ENCODE data around the gene ZNF24. TPM values are rescaled to one million over a fixed set of nuclear protein-coding genes. Genes with fewer than 3 reads are reported as not detected.

The ZNF24 gene
- total RNA-seq, 4 donors from 2014 or later = 12.7 to 34.5 (median 29.1) TPM

DNA sequence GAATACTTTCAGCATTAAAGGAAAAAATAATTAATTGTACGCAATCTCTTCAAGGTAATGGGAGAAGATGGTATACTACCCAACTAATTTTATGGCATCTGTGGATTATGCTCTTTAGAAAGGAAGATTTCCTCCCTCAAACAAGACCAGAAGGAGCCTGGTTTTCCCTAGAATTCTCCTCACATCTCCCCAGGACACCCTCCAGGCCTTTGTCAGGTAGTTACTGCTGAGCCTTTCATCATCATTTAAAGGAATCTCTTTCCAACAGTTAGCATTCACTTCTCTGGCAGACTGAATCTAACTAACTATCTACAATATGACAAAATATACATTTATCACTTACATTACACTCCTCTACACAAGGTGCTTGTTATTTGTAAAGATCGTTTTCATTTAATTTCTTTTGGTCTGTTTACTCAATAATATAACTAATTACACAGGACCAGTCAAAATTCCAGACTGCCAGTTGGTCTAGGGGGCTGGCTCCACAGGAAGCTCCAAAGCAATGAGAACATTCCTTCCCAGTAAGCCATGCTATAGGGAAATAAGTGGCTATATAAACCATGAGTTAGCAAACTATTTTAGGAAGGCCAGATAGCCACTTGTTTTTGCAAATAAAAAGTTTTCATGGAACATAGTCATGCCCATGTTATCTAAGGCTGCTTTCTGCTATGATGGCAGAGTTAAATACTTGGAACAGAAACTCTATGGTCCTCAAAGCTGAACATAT lies 19.1 kb downstream of the ZNF24 start:
- Histone ChIP-seq H3K4me3 (no peak overlapping the region), H3K27me3 (no peaks in the 10 kb centered on the region), H3K4me1 (no peaks in the 10 kb centered on the region), H3K27ac (no peak overlapping the region), H3K9me3 (peaks cover 0 to 6% of the 10 kb centered on the region in 2 donors), H3K36me3 (no peaks in the 10 kb centered on the region)
- intact Hi-C loops (cut with DNase I; ENCODE audit: low total_unique reads) (no loop called here), in situ Hi-C loops (cut with MboI; ENCODE audit: low pct_ligation_motif_present in 1 of 4, low pct_unique_long_range_greater_than_20kb in 1 of 4, low sequenced_read_pairs in 3 of 4) (loop anchor here in 2 of 4 donors (25.0 kb wide), 2 partner anchors 88 to 313 kb away; partner anchors contain the start of gene ZNF397 (in 1 of the 2))
- WGBS, 2 donors (ENCODE audit: low coverage in 1 of 2) = 50 to 64% methylated on average over 2 of the region's 2 CpGs
- TF ChIP-seq POLR2A (IDR thresholded peaks at IDR 0.05) (no peak), EP300 (IDR thresholded peaks at IDR 0.05; ENCODE audit: low read depth) (no peak), POLR2AphosphoS5 (IDR thresholded peaks at IDR 0.05) (no peak)
- TF ChIP-seq, protein P1, sequence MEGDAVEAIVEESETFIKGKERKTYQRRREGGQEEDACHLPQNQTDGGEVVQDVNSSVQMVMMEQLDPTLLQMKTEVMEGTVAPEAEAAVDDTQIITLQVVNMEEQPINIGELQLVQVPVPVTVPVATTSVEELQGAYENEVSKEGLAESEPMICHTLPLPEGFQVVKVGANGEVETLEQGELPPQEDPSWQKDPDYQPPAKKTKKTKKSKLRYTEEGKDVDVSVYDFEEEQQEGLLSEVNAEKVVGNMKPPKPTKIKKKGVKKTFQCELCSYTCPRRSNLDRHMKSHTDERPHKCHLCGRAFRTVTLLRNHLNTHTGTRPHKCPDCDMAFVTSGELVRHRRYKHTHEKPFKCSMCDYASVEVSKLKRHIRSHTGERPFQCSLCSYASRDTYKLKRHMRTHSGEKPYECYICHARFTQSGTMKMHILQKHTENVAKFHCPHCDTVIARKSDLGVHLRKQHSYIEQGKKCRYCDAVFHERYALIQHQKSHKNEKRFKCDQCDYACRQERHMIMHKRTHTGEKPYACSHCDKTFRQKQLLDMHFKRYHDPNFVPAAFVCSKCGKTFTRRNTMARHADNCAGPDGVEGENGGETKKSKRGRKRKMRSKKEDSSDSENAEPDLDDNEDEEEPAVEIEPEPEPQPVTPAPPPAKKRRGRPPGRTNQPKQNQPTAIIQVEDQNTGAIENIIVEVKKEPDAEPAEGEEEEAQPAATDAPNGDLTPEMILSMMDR (IDR thresholded peaks at IDR 0.05) = no peak
- DNase-seq = no peak

DNA sequence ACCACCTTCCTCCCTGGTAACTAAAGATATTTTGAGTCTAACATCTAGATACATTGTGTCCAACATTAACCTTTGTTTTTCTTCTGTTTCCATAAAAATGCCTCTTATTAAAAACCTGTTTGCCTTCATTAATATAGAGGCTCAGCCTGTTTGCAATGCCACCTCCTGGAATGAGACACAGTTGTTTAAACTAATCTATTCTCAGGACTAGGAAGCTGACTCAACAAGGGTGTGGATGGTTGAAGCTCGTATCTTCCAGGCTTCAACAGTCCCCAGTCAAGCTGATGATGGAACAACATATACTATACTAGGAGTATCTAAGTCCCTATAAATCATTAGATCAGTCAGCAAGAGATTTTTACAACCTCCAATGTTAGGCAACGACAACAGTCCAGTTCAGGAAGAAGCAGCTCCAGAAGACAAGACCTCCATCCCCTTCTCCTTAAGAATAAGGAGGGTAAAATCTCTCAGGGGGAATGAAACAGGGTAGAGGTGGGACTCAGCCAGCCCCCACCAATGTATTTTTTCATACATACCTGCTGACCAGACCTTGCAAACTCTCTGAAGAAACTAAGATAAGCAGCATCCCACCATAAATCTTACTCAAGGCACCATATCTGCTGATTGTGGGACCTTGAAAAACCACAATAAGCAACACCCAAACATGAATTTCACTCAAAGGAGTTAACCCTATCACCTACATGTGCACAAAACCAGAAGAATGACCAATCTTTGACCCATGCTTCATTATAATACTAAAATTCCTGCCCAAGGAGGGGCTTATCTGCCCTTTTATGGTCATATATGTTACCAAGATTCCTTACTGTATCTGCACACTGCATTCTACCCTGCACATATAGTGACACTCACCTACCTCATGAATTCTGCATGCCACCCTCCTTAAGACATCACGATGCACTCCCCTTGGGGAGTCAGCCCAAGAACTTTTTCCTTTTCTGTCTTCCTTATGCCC lies 21.4 kb downstream of the ZNF24 start:
- in situ Hi-C loops (cut with MboI; ENCODE audit: low pct_ligation_motif_present in 1 of 4, low pct_unique_long_range_greater_than_20kb in 1 of 4, low sequenced_read_pairs in 3 of 4) = no loop called here
- WGBS, 2 donors (ENCODE audit: low coverage in 1 of 2) = 58 to 81% methylated on average over 2 to 3 of the region's 3 CpGs

DNA sequence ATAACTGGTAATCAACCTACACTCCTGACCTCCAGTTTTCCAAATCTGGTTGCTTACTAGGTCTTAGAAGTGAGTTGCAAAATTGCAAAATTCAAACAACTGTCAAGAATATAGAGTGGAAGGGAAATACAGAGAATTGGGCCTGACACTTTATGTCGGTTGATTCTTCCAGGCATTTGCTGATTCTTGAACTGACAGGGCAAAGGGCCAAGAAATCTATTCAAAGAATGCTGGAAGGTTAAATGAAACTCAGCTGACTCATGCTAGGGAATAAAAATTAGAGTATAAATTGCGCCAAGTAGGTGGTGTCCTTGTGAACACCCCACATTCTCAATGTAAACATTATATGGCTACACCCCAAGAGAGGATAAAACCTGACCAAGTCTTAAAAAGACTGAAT lies 32.7 kb downstream of the ZNF24 start:
- in situ Hi-C loops (cut with MboI; ENCODE audit: low pct_ligation_motif_present in 1 of 4, low pct_unique_long_range_greater_than_20kb in 1 of 4, low sequenced_read_pairs in 3 of 4) = no loop called here
- DNase-seq = no peak
- H3K27ac ChIP-seq = no peak overlapping the region
- H3K4me1 ChIP-seq = no peaks in the 10 kb centered on the region
- no peak for TF ChIP-seq POLR2AphosphoS5 (IDR thresholded peaks at IDR 0.05)
- TF ChIP-seq POLR2A (IDR thresholded peaks at IDR 0.05) = no peak
- TF ChIP-seq, protein P1 (IDR thresholded peaks at IDR 0.05) = no peak
- H3K4me3 ChIP-seq = no peak overlapping the region
- peaks cover 44 to 62% of the 10 kb centered on the region in 2 donors for H3K9me3 ChIP-seq
- peaks cover 0 to 26% (median 10%) of the 10 kb centered on the region in 4 donors for H3K36me3 ChIP-seq
- intact Hi-C loops (cut with DNase I; ENCODE audit: low total_unique reads) = no loop called here
- H3K27me3 ChIP-seq = no peaks in the 10 kb centered on the region
- 73 to 86% methylated on average over 2 of the region's 2 CpGs for WGBS, 2 donors (ENCODE audit: low coverage in 1 of 2)

More for the DNA sequence above, 21.4 kb downstream of the ZNF24 start:
- DNase-seq = no peak
- TF ChIP-seq EP300 (IDR thresholded peaks at IDR 0.05; ENCODE audit: low read depth) = no peak
- TF ChIP-seq, protein P1 (IDR thresholded peaks at IDR 0.05) = no peak
- TF ChIP-seq POLR2A (IDR thresholded peaks at IDR 0.05) = no peak
- no peak for TF ChIP-seq POLR2AphosphoS5 (IDR thresholded peaks at IDR 0.05)
- no peaks in the 10 kb centered on the region for H3K27me3 ChIP-seq
- H3K27ac ChIP-seq = no peak overlapping the region
- H3K36me3 ChIP-seq = no peaks in the 10 kb centered on the region
- H3K9me3 ChIP-seq = peaks cover 0 to 6% of the 10 kb centered on the region in 2 donors
- intact Hi-C loops (cut with DNase I; ENCODE audit: low total_unique reads) = no loop called here
- H3K4me3 ChIP-seq = no peak overlapping the region
- H3K4me1 ChIP-seq = no peaks in the 10 kb centered on the region
